ENCODE data around the gene DIP2C.

- no peak for TF ChIP-seq CTCF (IDR thresholded peaks at IDR 0.05)
- no peak for TF ChIP-seq POLR2A (IDR thresholded peaks at IDR 0.05)
- no peak for TF ChIP-seq POLR2AphosphoS5 (IDR thresholded peaks at IDR 0.05)
Observed at GRCh38 chr10:623014-623413, 66.5 kb downstream of the DIP2C start.
